Keratinocyte (primary cell): ENCODE measurements around the gene CEP78.

Experiments
- EZH2 ChIP-seq: IDR thresholded peaks from one replicate; pipeline ENCODE4 v1.6.1; 2012; ENCODE audit warnings: inconsistent platforms, mild to moderate bottlenecking, low read length, moderate library complexity
- TF ChIP-seq, protein P1 (sequence below), 3 experiments: IDR thresholded peaks in 1 of 3; conservative IDR thresholded peaks in 1 of 3; optimal IDR thresholded peaks in 1 of 3; 2 replicates in 2 of 3; 3 replicates in 1 of 3; pipeline versions ENCODE3 to v1.5.1; 2011; ENCODE audit warnings: low read length in 3 of 3, mild to moderate bottlenecking in 3 of 3, moderate library complexity in 2 of 3, control low read depth in 1 of 3, inconsistent platforms in 1 of 3; ENCODE audit not compliant: insufficient read depth in 2 of 3; ENCODE audit errors: extremely low read depth in 1 of 3

DNA sequence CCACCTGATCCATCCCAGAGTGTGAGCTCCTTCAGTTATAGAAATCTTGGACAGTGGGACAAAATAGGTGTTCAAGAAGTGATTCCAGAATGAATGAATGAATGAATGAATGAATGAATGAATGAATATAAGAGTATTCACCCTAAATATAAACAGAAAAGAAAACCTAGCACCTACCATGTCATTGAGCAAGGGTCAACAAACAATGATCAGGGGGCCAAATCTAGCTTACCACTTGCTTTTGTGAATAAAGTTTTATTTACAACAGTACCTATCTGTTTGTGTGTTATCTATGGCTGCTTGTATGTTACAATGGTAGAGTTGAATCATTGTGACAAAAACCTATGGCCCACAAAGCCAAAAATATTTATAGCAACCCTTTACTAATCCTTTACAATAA is 43.9 kb upstream of the CEP78 start:
- TF ChIP-seq, protein P1, sequence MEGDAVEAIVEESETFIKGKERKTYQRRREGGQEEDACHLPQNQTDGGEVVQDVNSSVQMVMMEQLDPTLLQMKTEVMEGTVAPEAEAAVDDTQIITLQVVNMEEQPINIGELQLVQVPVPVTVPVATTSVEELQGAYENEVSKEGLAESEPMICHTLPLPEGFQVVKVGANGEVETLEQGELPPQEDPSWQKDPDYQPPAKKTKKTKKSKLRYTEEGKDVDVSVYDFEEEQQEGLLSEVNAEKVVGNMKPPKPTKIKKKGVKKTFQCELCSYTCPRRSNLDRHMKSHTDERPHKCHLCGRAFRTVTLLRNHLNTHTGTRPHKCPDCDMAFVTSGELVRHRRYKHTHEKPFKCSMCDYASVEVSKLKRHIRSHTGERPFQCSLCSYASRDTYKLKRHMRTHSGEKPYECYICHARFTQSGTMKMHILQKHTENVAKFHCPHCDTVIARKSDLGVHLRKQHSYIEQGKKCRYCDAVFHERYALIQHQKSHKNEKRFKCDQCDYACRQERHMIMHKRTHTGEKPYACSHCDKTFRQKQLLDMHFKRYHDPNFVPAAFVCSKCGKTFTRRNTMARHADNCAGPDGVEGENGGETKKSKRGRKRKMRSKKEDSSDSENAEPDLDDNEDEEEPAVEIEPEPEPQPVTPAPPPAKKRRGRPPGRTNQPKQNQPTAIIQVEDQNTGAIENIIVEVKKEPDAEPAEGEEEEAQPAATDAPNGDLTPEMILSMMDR (optimal IDR thresholded peaks at IDR 0.05 in 1 of 3, IDR thresholded peaks at IDR 0.05 in 1 of 3, conservative IDR thresholded peaks at IDR 0.05 in 1 of 3; ENCODE audit: extremely low read depth in 1 of 3, insufficient read depth in 2 of 3, low read length in 3 of 3) = no peak
- no peak for TF ChIP-seq EZH2
